ENCODE results near the gene CUX1.
"Not testable (repeated sequence)": the region's sequence is repeated elsewhere in the genome, so short reads cannot be mapped to it uniquely, and the experiment has no call there.

CUX1 gene

DNA sequence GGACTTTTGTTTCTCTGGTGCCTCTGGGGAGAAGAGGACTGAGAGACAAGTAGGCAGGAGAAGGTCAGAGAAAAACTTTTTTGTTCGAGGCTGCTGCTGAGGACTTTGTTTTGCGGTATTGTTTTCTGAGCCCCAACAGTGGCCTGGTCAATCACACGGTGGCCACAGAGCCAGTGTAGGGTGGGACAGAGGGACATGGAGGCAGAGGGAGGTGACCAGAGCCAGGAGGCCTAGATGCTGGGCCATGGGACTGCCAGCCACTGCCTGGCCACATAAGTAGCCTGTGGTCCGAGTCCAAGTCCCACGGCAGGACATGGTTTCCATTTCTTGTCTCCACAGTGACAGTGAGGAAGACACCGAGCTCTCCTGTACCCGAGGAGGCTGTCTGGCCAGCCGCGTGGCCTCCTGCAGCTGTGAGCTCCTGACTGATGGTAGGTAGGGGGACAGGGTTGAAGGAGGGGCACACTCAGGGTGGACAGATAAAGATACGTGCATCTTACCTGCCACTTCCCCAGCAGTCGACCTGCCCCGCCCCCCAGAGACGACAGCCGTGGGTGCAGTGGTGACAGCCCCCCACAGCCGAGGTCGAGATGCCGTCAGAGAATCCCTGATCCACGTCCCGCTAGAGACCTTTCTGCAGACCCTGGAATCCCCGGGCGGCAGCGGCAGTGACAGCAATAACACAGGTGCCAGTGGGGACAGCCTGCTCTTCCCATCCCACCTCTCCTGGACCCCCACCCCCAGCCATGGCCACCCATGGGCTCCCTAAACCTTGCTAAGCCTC lies 496.8 kb downstream of the CUX1 start:
- no peak for DNase-seq
- no peaks in the 10 kb centered on the region for H3K9me3 Mint-ChIP-seq
- H3K27me3 Mint-ChIP-seq: no peaks in the 10 kb centered on the region
- H3K27ac Mint-ChIP-seq: no peak overlapping the region
- no peaks in the 10 kb centered on the region for H3K36me3 Mint-ChIP-seq (ENCODE audit: low read depth)
- H3K4me1 Mint-ChIP-seq (ENCODE audit: low read depth): no peaks in the 10 kb centered on the region
- no peak overlapping the region for H3K4me3 Mint-ChIP-seq

- Mint-ChIP-seq H3K27ac (no peak overlapping the region), H3K4me3 (no peak overlapping the region), H3K4me1 (ENCODE audit: low read depth) (no peaks in the 10 kb centered on the region), H3K36me3 (ENCODE audit: low read depth) (no peaks in the 10 kb centered on the region), H3K9me3 (no peaks in the 10 kb centered on the region), H3K27me3 (peaks cover 21% of the 10 kb centered on the region)
- no peak for DNase-seq
Observed at GRCh38 chr7:102317231-102318059, 500.0 kb downstream of the CUX1 start.

- no peaks in the 10 kb centered on the region for H3K4me1 Mint-ChIP-seq (ENCODE audit: low read depth)
- H3K9me3 Mint-ChIP-seq: no peaks in the 10 kb centered on the region
- no peaks in the 10 kb centered on the region for H3K36me3 Mint-ChIP-seq (ENCODE audit: low read depth)
- no peak for DNase-seq
- no peak overlapping the region for H3K4me3 Mint-ChIP-seq
- peaks cover 26% of the 10 kb centered on the region for H3K27me3 Mint-ChIP-seq
- no peak overlapping the region for H3K27ac Mint-ChIP-seq
Observed at GRCh38 chr7:102318482-102318971, 501.1 kb downstream of the CUX1 start.

DNA sequence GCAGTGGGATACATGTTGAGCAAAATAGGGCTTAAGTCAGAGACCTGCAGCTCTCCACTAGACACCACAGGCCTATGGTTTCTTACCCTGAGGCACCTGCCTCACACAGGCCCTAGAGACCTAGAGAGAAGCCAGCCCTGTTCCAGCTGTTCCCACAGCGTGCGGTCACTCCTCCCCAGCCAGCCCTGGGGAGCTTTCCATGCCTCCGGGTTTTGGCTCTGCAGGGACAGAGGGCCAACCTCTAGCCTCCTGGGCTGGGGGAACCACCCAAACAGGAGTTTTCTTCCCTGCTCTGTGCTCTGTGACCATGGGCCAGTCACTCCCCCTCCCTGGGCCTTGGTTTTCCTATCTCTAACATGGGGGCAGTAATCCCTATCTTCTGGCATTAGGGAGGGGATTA lies 502.2 kb downstream of the CUX1 start:
- Mint-ChIP-seq H3K36me3 (ENCODE audit: low read depth) (no peaks in the 10 kb centered on the region), H3K27ac (no peak overlapping the region), H3K4me1 (ENCODE audit: low read depth) (no peaks in the 10 kb centered on the region), H3K4me3 (no peak overlapping the region), H3K9me3 (no peaks in the 10 kb centered on the region), H3K27me3 (peaks cover 26% of the 10 kb centered on the region)
- no peak for DNase-seq

DNA sequence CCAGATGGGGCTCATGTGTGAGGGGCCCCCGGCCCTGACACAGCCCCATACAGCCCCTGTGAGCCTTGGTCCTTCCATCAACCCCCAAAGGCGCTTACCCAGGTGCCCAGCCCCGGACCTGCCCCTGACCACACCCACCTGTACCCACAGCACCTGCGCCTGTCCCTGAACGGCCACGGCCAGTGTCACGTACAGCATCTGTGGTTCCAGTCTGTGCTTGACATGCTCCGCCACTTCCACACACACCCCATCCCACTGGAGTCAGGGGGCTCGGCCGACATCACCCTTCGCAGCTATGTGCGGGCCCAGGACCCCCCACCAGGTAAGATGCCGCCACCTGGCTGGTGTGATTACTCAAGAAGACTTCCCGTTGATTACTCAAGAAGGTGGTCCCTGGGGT lies 502.8 kb downstream of the CUX1 start:
- Mint-ChIP-seq H3K9me3 (no peaks in the 10 kb centered on the region), H3K36me3 (ENCODE audit: low read depth) (no peaks in the 10 kb centered on the region), H3K4me3 (no peak overlapping the region), H3K4me1 (ENCODE audit: low read depth) (no peaks in the 10 kb centered on the region), H3K27ac (no peak overlapping the region), H3K27me3 (peaks cover 26% of the 10 kb centered on the region)
- DNase-seq: no peak

GRCh38 chr7:102320601-102321350 lies 503.4 kb downstream of the CUX1 start:
- Mint-ChIP-seq H3K36me3 (ENCODE audit: low read depth) (no peaks in the 10 kb centered on the region), H3K9me3 (no peaks in the 10 kb centered on the region), H3K27ac (no peak overlapping the region), H3K4me3 (no peak overlapping the region), H3K27me3 (peaks cover 26% of the 10 kb centered on the region), H3K4me1 (ENCODE audit: low read depth) (no peaks in the 10 kb centered on the region)
- no peak for DNase-seq

- Mint-ChIP-seq H3K27ac (no peak overlapping the region), H3K36me3 (ENCODE audit: low read depth) (no peaks in the 10 kb centered on the region), H3K4me3 (no peak overlapping the region), H3K9me3 (no peaks in the 10 kb centered on the region), H3K27me3 (peaks cover 27% of the 10 kb centered on the region), H3K4me1 (ENCODE audit: low read depth) (no peaks in the 10 kb centered on the region)
- DNase-seq: no peak
Observed at GRCh38 chr7:102321351-102322201, 504.1 kb downstream of the CUX1 start.

GRCh38 chr7:102322202-102322715 lies 504.8 kb downstream of the CUX1 start:
- Mint-ChIP-seq H3K27me3 (peaks cover 34% of the 10 kb centered on the region), H3K4me3 (no peak overlapping the region), H3K36me3 (ENCODE audit: low read depth) (no peaks in the 10 kb centered on the region), H3K27ac (no peak overlapping the region), H3K9me3 (no peaks in the 10 kb centered on the region), H3K4me1 (ENCODE audit: low read depth) (no peaks in the 10 kb centered on the region)
- DNase-seq: no peak

DNA sequence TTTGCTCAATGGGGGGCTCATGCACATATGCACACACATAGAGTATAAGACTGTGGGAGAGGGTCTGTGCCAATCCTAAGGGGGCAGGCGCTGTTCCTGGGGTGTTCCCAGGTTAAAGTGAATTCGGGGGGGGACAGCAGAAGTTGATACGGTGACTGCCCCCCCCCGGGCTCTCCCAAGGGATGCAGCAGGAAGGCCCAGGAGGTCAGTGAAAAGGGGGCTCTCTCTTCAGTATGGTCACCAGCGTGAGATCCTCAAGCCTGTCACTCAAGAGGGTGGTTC lies 506.4 kb downstream of the CUX1 start:
- DNase-seq: no peak
- no peak overlapping the region for H3K4me3 Mint-ChIP-seq
- H3K9me3 Mint-ChIP-seq: no peaks in the 10 kb centered on the region
- peaks cover 42% of the 10 kb centered on the region for H3K27me3 Mint-ChIP-seq
- no peaks in the 10 kb centered on the region for H3K36me3 Mint-ChIP-seq (ENCODE audit: low read depth)
- no peak overlapping the region for H3K27ac Mint-ChIP-seq
- H3K4me1 Mint-ChIP-seq (ENCODE audit: low read depth): no peaks in the 10 kb centered on the region

DNA sequence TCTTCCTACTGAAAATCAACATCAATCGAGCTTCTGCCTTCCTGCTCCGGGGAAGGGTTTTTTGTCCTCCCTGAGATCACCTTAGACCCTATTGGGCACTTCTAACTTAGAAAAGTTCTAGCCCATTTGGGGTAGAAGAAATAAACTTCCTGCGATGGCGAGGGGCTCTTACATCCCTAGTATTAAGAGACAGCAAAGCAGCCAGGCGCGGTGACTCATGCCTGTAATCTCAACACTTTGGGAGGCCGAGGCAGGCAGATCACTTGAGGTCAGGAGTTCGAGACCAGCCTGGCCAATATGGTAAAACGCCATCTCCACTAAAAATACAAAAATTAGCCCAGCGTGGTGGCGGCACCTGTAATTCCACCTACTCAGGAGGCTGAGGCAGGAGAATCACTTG lies 507.7 kb downstream of the CUX1 start:
- not testable (repeated sequence) for H3K27ac Mint-ChIP-seq; H3K4me3 Mint-ChIP-seq; H3K9me3 Mint-ChIP-seq; H3K4me1 Mint-ChIP-seq (ENCODE audit: low read depth); H3K36me3 Mint-ChIP-seq (ENCODE audit: low read depth); DNase-seq
- H3K27me3 Mint-ChIP-seq: peaks cover 40% of the 10 kb centered on the region

- H3K36me3 Mint-ChIP-seq (ENCODE audit: low read depth): no peaks in the 10 kb centered on the region
- H3K27me3 Mint-ChIP-seq: peaks cover 30% of the 10 kb centered on the region
- H3K9me3 Mint-ChIP-seq: no peaks in the 10 kb centered on the region
- H3K4me3 Mint-ChIP-seq: no peak overlapping the region
- no peaks in the 10 kb centered on the region for H3K4me1 Mint-ChIP-seq (ENCODE audit: low read depth)
- no peak overlapping the region for H3K27ac Mint-ChIP-seq
- DNase-seq: no peak
Observed at GRCh38 chr7:102326157-102326889, 508.9 kb downstream of the CUX1 start.

- H3K4me3 Mint-ChIP-seq; DNase-seq; H3K36me3 Mint-ChIP-seq (ENCODE audit: low read depth); H3K4me1 Mint-ChIP-seq (ENCODE audit: low read depth); H3K9me3 Mint-ChIP-seq; H3K27ac Mint-ChIP-seq: not testable (repeated sequence)
- peaks cover 24% of the 10 kb centered on the region for H3K27me3 Mint-ChIP-seq
Observed at GRCh38 chr7:102327183-102327582, 509.8 kb downstream of the CUX1 start.

DNA sequence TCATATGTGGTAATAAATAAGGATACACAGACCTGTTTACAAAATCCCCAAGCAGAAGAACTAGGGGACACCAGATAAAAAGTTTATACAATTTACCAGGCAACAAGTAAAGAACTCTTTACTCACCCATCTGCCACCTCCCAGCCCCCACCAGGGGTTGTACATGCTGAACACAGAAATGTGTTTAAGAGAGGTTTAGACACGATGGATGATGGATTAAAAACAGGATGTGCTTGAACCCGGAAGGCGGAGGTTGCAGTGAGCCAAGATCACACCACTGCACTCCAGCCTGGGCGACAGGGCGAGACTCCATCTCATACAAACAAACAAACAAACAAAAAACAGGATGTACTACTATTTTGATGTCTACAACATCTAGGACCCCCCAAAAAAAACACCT lies 511.4 kb downstream of the CUX1 start:
- DNase-seq; H3K36me3 Mint-ChIP-seq (ENCODE audit: low read depth); H3K9me3 Mint-ChIP-seq; H3K4me1 Mint-ChIP-seq (ENCODE audit: low read depth); H3K27ac Mint-ChIP-seq; H3K4me3 Mint-ChIP-seq: not testable (repeated sequence)
- peaks cover 16% of the 10 kb centered on the region for H3K27me3 Mint-ChIP-seq
